Muscle layer of duodenum (tissue), 2 donors: Measurements from ENCODE around the gene GBP3.

Experiments
- H3K27ac ChIP-seq: one replicate; pipeline ENCODE4 v1.7.0; 2013; ENCODE audit warnings: mild to moderate bottlenecking, low read length
- H3K27me3 ChIP-seq: one replicate; pipeline ENCODE4 v1.7.0; 2013; ENCODE audit warnings: low read depth, mild to moderate bottlenecking, control low read depth, low read length
- H3K36me3 ChIP-seq, 2 donors: one replicate each; pipeline ENCODE4 v1.7.0; 2013; ENCODE audit warnings: low read length in 2 of 2, control low read depth in 1 of 2, mild to moderate bottlenecking in 1 of 2; ENCODE audit not compliant: insufficient read depth in 2 of 2, control insufficient read depth in 1 of 2
- H3K4me1 ChIP-seq, 2 donors: one replicate each; pipeline ENCODE4 v1.7.0; 2013; ENCODE audit warnings: low read length in 2 of 2, mild to moderate bottlenecking in 2 of 2, control low read depth in 1 of 2, moderate library complexity in 1 of 2; ENCODE audit not compliant: insufficient read depth in 2 of 2, control insufficient read depth in 1 of 2
- H3K4me3 ChIP-seq, 2 donors: one replicate each; pipeline ENCODE4 v1.7.0; 2013; ENCODE audit warnings: low read length in 2 of 2, low read depth in 1 of 2, mild to moderate bottlenecking in 1 of 2
- H3K9me3 ChIP-seq, 2 donors: one replicate each; pipeline ENCODE4 v1.7.0; 2013; ENCODE audit warnings: low read length in 2 of 2, control low read depth in 1 of 2, mild to moderate bottlenecking in 1 of 2; ENCODE audit not compliant: control insufficient read depth in 1 of 2
- donor health status: healthy.

GBP3 gene

GRCh38 chr1:88973520-88974137 lies 49.0 kb downstream of the GBP3 start:
- Histone ChIP-seq H3K4me3 (no peak overlapping the region), H3K9me3 (no peaks in the 10 kb centered on the region), H3K4me1 (peaks cover 0 to 11% of the 10 kb centered on the region in 2 donors), H3K27me3 (no peaks in the 10 kb centered on the region), H3K27ac (no peak overlapping the region), H3K36me3 (no peaks in the 10 kb centered on the region)

GRCh38 chr1:88961647-88962275 lies 60.9 kb downstream of the GBP3 start:
- Histone ChIP-seq H3K4me1 (no peaks in the 10 kb centered on the region), H3K36me3 (peaks cover 41 to 57% of the 10 kb centered on the region in 2 donors), H3K27ac (no peak overlapping the region), H3K27me3 (no peaks in the 10 kb centered on the region), H3K4me3 (no peak overlapping the region), H3K9me3 (no peaks in the 10 kb centered on the region)

- Histone ChIP-seq H3K4me1 (no peaks in the 10 kb centered on the region), H3K27ac (no peak overlapping the region), H3K9me3 (no peaks in the 10 kb centered on the region), H3K27me3 (no peaks in the 10 kb centered on the region), H3K36me3 (peaks cover 48 to 54% of the 10 kb centered on the region in 2 donors), H3K4me3 (no peak overlapping the region)
Measured at GRCh38 chr1:88961081-88961480, 61.6 kb downstream of the GBP3 start.
